HG02642 (cell line): ENCODE results near the gene FAM24B.
"Not testable (repeated sequence)": the region's sequence is repeated elsewhere in the genome, so short reads cannot be mapped to it uniquely, and the experiment has no call there.

Source experiments
- ATAC-seq: cut with Tn5 transposase; IDR thresholded peaks from one replicate; pipeline ENCODE4 v1.9.1; 2021; ENCODE audit warnings: mild to moderate bottlenecking; ENCODE audit not compliant: unreplicated experiment, poor library complexity

Gene FAM24B, protein sequence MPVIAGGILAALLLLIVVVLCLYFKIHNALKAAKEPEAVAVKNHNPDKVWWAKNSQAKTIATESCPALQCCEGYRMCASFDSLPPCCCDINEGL

DNA sequence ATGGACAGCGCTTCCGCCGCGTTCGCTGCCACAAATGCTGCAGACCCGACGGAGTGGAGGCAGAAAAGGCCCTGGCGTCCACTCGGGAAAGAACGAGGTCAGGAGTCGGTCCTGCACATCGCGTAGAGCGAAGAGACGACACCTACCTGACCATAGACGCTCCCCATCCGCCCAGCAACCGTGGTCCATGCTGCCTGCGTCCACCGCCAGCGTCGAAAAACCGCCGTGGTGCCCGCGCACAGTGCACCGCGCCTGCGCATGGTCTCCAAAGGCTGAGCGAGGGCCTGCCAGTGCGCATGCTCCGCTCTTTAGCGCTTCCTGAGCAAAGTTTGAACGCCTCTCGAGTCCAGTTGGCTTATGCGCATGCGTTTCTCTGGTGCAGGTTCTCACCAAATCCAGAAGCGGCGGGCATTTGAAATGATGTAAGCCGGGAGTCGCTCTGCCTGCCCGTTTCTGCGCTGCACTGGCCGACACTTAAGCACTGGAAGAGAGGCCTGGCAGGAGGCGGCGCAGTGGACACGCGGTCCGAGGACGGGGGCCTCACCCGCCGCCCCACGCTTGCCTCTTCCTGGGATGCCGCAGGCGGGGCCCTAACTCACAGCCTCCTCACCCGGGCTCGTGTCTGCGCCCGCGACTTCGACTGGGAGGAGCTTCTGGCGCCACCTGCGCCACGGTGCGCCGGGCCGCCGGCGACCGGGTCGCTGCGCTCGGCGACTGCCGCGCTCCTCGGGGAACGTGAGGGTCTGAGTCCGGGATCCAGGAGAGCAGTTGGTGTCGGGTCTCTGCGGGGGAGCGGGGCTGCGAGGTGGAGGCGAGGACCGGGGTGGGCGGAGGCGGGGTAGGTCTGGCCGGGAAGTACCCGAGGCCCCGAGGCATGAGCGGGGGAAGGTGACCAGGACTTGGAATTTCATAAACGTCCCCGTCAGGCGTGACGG lies at the start of gene FAM24B:
Gene FAM24B (minus strand): TSS at position 243 of the 935 bp plus-strand sequence. CDS start 29,066 bp downstream, outside the sequence.
- ATAC-seq, result peak; percentile 79

DNA sequence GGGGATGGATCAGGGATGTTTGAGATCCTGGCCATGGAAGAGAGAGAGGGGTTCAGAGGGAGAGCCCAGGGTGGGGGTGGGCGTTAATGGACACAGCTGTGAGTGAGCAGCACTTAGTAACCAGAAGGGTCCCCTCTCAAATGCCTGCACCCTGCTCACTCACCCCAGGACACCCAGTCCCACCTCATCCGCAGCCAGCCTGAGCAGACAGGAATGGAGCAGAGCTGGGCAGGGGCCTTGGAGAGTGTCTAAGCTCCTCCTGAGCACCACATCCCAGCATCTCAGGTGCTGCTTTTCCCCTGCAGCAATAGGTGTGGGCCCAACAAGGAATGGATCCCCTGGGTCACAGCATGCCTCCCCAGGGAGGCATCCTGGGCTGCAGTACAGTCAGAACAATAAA lies 36.3 kb upstream of the FAM24B start:
- ATAC-seq, result no peak

DNA sequence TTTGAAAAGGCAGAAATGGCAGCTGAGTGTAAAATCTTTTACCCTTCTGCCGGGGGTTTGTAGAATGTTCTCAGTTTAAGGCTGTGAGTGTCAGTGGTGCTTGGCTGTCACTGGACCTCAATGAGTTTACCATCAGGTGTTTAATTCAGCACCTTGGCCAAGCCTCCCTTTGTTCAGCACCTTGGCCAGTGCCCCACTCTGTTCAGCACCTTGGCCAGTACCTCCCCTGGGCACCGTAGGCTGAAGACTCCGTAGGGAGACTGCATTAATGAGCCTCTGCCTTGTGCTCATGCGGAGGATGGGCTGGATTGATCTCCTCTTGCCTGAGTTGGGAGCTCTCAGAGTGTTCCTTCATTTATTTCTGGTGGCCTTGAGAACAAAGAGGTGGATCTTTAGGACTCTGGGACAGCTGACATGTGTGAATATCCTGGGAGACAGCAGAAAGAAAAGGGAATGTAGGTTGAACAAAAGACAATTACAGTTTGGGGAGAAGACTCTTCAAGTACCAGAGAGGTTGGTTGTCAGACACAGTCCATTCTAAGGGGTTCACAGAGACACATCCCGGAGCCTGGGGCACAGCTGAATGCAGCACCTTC lies 32.6 kb upstream of the FAM24B start:
- ATAC-seq, result no peak

DNA sequence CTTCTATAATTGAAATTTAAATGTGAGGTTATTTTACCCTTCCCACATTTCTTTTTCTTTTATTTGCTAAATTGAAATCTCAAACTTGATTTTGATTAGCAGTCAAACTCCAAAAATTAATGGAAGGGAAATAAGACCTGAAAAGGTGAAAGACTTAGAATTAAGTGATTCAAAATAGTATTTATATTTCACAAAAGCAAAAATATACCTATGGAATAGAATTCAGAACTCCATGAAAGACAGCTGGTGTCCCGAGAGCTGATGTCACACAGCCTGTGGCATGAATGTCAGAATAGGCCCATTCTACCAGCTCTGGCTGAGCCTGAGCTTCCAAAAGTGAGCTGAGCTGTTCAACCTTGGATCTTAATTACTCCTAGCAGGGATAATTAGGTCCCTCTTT lies 30.9 kb upstream of the FAM24B start, which contains the start of gene FAM24A:
Gene FAM24A (plus strand): TSS at position 301 of the 400 bp plus-strand sequence. CDS start 1,025 bp downstream, outside the sequence.
- no peak for ATAC-seq

DNA sequence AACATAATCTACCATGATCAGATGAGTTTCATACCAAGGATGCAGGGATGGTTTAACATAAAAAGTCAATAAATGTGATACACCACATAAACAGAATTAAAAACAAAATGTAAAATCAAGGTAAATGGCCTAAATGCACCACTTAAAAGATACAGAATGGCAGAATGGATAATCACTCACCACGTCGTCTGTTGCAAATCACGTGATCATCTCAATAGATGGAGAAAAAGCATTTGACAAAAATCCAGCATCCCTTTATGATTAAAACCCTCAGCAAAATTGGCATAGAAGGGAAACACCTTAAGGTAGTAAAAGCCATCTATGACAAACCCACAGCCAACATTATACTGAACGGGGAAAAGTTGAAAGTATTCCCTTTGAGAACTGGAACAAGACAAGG lies 24.5 kb upstream of the FAM24B start:
- ATAC-seq, result not testable (repeated sequence)

DNA sequence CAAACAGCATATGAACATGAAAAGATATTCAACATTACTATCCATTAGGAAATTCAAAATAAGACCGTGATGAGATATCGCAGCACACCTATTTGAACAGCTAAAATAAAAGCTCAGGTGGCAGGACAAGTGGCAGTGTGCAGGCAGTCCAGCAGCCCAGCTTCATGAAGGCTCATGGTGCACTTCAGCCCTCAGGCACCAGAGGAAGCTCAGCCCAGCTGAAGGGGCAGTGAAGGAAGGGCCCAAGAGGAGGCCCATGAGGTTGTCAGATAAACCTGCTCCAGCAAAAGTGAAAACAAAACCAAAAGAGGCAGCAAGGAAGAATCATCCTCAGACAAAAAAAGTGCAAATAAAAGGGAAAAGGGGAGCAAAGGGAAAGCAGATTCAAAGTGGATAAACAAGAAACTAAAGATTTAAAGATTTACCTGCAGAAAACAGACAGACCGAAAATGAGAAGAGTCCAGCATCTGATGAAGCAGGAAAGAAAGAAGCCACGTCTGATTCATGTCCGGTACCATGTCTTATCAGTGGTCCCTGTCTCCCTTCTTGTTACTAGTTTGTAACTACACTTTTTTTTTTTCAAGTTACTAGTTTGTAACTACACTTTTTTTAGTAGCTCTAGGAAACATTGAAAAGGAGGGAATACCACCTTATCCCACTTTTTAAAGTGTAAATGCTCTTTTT lies 15.0 kb upstream of the FAM24B start:
- ATAC-seq, result no peak

DNA sequence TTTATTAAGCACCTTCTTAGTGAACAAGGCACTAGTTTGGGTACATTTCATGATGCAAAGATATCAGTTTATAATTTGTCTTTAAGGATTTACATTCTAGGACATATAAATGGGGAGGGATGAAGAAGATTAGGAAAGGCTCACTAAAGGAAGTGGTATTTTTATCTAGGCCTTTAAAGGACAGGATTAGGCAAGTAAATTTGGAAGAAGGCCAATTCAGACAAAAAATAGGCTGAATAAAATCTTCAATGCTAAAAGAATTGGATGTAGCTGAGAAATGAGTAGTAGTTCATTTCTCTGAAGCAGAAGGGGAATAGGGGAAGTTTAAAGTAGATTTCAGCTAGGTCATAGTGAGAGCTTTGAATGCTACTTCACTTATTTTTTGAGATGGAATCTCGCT lies 4.8 kb upstream of the FAM24B start:
- no peak for ATAC-seq

DNA sequence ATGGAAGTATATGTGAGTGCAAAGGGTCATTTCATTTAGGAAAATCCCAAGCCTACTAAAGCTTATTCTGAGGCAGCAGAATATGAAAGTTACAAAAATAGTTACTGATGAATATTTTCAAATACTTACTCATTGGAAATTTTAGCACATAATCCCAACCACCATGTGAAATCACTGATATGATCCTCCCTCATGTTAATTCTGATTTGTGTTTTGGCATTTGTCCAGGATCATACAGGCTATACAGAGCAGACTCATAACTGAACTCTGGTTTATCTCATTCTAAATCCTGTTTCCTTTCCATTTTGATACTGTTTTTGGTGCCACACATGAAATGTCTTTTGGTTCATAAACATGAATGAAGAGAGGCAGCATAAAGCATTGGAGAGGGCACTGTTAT lies 3.4 kb upstream of the FAM24B start:
- ATAC-seq, result no peak

DNA sequence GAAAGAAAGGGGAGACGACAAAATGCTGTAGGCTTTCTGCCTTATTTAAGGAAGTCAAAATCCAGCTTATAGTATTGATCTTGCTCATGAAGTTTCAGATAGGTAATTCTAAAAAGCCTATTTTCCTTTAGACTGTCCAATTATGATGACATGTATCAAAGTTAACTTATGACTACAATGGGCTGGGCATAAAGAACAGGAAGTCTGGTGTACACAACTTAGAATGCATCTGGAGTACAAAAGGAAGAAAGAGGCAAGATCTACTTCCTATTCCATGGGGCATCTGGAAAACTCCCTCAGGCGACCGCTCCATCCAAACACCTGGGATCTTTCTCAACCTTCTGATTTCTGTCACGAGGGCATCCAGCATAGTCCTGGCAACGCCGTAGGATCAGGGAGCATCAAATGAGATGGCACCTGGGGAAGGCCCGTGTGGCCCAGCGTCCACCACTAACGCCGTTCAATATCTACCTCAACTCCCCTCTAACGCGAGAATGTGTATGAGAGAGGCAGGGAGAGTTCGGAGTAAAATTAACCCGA lies 512 bp downstream of the FAM24B start:
- peak; percentile 16 for ATAC-seq

DNA sequence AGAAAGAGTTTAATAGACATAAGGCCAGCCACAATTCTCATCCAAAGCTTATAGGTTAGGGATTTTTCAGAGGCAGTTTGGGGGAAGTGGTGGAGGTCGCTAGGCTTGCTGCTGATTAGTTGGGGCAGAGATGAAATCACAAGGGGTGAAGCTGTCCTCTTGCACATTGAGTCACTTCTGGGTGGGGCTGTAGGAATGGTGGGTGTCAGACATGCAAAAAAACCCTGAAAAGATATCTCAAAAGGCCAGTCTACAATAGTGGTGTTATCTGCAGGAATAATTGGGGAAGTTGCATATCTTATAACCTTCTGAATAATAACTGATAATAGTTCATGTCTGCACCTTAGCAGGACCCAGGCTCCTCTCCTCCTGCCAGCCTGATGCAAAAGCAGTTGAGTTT lies 2.1 kb downstream of the FAM24B start:
- ATAC-seq, result no peak

DNA sequence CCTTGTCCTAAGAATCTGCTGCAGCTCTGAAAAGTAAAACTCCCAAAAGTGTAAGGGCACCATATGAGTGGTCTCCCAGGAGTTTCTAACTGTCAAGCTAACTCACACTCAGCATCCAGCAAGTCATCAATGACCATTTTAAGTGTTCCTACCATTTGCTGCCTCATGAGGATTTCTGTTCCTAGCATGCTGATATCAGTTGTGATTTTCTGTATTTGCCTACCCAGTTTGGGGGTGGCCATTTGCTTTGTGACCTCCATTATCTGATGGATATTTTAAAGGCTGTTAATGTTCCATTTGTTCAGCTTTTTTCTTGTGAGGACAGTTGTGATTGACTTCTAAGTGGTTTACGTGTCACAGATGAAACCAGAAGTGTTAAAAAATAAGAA lies 2.9 kb downstream of the FAM24B start:
- ATAC-seq, result no peak

DNA sequence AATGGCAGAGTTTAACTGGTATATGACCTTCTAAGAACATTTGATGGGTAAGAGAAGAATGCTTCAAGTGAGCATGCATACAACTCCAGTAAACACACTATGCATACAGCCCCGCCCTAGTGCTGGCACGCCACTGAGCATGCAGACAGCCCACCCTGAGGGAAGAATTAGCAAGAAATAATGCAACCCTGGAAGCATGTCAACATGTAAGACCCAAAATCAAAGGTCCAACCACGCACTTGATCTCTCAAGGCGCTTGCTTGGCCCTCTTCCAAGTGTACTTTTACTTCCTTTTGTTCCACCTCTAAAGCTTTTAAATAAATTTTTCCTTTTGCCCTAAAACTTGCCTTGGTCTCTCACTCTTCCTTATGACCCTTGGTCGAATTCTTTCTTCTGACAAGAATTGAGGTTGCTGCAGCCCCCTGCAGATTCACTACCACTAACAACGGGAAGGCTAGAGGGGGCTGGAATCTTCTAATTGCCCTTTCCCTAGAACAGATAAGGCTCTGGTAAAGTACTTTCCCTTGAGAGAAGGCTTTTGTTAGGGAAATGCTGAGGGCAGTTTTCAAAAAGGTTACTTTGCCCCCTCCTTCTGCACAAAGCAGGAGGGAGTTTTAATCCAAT lies 3.4 kb downstream of the FAM24B start:
- ATAC-seq, result no peak

DNA sequence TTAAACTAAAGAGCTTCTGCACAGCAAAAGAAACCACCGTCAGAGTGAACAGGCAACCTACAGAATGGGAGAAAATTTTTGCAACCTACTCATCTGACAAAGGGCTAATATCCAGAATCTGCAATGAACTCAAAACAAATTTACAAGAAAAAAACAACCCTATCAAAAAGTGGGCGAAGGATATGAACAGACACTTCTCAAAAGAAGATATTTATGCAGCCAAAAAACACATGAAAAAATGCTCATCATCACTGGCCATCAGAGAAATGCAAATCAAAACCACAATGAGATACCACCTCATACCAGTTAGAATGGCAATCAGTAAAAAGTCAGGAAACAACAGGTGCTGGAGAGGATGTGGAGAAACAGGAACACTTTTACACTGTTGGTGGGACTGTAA lies 7.4 kb downstream of the FAM24B start:
- ATAC-seq, result not testable (repeated sequence)

DNA sequence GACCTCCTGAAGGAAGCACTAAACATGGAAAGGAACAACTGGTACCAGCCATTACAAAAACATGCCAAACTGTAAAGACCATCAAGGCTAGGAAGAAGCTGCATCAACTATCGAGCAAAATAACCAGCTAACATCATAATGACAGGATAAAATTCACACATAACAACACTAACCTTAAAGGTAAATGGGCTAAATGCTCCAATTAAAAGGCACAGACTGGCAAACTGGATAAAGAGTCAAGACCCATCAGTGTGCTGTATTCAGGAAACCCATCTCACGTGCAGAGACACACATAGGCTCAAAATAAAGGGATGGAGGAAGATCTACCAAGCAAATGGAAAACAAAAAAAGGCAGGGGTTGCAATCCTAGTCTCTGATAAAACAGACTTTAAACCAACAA lies 10.6 kb downstream of the FAM24B start:
- ATAC-seq, result not testable (repeated sequence)

DNA sequence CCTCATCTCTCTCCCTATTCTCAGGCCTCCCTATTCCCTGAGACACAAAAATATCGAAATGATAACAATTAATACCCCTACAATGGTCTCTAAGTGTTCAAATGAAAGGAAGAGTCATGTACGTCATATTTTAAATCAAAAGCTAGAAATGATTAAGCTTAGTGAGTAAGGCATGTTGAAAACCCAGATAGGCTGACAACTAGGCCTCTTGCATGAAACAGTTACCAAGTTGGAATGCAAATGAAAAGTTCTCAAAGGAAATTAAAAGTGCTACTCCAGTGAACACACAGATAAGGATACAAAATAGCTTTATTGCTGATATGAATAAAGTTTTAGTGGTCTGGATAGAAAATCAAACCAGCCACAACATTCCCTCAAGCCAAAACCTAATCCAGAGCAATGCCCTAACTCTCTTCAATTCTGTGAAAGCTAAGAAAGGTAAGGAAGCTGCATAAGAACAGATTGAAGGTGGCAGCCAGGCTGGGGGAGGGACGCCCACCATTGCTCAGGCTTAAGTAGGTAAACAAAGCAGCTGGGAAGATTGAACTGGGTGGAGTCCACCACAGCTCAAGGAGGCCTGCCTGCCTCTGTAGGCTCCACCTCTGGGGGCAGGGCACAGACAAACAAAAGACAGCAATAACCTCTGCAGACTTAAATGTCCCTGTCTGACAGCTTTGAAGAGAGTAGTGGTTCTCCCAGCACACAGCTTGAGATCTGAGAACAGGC lies 12.5 kb downstream of the FAM24B start:
- ATAC-seq, result not testable (repeated sequence)

DNA sequence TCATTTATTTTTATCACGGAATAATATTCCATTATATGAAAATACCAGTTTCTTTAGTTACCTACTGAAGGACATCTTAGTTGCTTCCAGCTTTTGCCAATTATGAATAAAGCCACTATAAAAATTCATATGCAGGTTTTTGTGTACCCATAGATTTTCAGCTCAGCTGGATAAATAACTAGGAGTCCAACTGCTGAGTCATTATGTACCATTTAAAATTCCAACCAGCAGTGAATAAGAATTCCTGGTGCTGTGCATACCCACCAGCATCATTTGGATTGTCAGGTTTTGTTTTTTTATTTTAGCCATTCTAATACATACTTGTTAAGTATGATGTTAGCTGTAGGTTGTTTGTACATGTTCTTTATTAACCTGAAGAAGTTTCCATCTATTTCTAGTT lies 14.5 kb downstream of the FAM24B start:
- ATAC-seq, result no peak

DNA sequence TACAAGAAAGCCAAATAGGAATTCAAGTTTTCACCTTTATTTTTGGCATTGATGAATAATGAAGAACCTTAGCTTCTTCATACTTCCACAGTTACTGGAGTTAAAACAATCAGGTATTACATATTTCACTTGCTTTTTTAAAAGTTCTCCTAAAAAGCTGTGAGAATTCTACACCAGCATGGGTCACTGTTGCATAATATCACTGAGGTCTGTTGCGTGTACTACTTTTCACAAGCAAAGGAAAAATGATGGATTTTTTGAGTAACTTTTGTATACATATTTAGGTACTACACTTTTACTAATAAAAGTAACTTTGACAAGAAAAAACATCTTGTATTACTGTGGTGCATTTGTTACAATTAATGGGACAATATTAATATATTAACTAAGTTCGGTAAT lies 15.2 kb downstream of the FAM24B start:
- no peak for ATAC-seq

DNA sequence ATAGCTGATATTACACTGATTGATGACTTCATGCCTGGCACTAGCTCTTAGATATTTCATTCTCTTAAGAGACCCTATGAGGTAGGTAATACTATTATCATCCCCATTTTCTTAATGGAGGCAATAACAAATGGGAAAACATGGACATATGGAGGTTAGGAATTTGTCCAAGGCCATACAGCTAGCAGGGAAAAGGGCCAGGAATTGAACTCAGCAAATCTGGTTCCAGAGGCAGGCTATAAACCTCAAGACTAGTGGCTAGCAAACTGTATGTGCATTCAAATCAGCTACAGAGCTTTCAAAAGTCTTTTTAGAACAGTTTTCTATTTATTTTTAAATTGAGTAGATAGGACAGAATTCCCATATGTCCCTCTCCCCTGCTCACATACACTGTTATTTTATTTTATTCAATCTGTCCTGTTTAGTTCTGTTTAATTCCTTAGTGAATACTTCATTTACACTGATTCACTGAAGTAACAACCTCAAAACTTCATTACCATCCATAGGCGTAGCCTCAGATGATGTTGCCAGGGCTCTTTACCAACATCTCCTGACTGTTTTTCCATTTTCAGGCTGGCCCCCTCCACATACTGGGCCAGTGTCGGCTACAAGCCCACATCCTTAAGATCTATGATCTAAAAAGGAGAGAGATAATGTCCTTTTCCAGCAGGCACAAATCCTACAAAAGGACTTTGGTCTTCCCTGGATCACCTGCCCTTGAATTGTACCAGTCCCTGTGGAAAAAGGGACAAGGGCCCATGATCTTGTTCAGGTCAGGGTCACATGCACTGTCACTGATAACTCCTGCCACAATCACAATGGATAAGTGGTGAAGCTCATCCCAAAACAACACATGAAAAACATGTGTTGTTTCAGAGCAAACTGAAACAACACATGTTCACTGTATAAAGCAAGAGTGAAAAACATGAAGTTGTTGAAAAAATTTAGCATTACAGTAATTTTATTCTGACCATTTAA lies 15.9 kb downstream of the FAM24B start:
- no peak for ATAC-seq
